ENCODE measurements around the gene SCMH1. TPM values are rescaled to one million over a fixed set of nuclear protein-coding genes. Genes with fewer than 3 reads are reported as not detected.
A peak's percentile ranks its signal among the peaks of the same experiment; 100 is the strongest.

Gene SCMH1
- total RNA-seq, 1 experiment from 2014 or later: 16.5 TPM

DNA sequence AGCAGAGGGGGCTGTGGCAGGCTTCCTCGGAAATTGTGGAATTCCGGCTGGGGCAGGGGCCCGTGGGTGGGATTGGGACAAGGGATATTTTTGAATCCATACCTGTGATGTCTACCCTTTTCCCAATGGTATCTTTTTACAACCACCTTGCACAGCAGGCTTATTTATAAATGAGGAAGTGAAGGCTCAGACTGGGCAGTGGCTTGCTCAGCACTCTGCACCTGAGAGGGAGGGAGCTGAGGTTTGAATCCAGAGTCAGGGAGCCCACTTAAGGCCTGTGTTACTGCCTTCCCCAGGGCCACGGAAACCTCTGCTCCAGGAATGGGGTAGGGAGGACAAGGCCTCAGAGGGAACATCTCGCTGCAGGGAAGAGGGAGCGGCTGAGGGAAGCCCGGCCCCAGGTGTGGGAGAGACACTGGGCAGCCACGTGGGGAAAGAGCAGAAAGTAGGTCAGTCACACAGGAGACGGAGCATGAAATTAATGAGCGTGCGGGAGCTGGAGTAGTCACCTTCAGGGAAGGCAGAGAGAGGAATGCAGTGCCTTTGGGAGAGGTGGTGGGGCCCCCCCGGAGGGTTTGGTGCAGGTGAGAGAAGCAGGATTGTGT, 35.4 kb upstream of the SCMH1 start:
- Histone ChIP-seq H3K23ac (ENCODE audit: insufficient read length, low read depth, low read length) (no peak overlapping the region), H4K91ac (ENCODE audit: insufficient read length, low read depth, low read length) (no peak overlapping the region), H2AFZ (ENCODE audit: low read length) (no peak overlapping the region), H2BK20ac (ENCODE audit: low read depth, low read length, poor library complexity, severe bottlenecking) (no peak overlapping the region), H3K27ac (ENCODE audit: insufficient read length, low read depth, low read length) (no peak overlapping the region), H3K4me1 (ENCODE audit: insufficient read depth, low read length) (no peaks in the 10 kb centered on the region), H2BK120ac (ENCODE audit: low read depth, low read length, poor library complexity, severe bottlenecking) (no peak overlapping the region), H3K23me2 (ENCODE audit: insufficient read length, low read depth, low read length, poor library complexity, severe bottlenecking) (no peaks in the 10 kb centered on the region), H3K18ac (ENCODE audit: insufficient read length, low read depth, low read length) (no peak overlapping the region), H3K79me1 (ENCODE audit: insufficient read depth, low read depth, low read length, poor library complexity, severe bottlenecking) (no peaks in the 10 kb centered on the region), H2BK5ac (ENCODE audit: insufficient read length, low read length) (no peak overlapping the region), H3K14ac (ENCODE audit: insufficient read depth, low read length) (no peak overlapping the region; the same call in 1 of the 2 replicates), H2AK5ac (ENCODE audit: insufficient read length, low read length) (no peak overlapping the region), H3K9me3 (ENCODE audit: control insufficient read depth, low read depth, low read length) (no peaks in the 10 kb centered on the region), H4K5ac (ENCODE audit: insufficient read length, low read depth, low read length) (no peak overlapping the region), H3T11ph (ENCODE audit: low read length) (no peak overlapping the region), H3K9ac (ENCODE audit: extremely low read depth, insufficient read length, low read length) (no peak overlapping the region), H2BK15ac (ENCODE audit: low read depth, low read length) (no peak overlapping the region), H3K56ac (ENCODE audit: insufficient read length, low read depth, low read length) (no peak overlapping the region), H3K4me2 (ENCODE audit: insufficient read depth, insufficient read length, low read length) (no peak overlapping the region), H4K8ac (replicated peaks; ENCODE audit: insufficient read length, low read depth, low read length) (no peak overlapping the region), H3K27me3 (ENCODE audit: insufficient read depth, low read length) (no peaks in the 10 kb centered on the region), H3K79me2 (ENCODE audit: insufficient read depth, low read length) (no peaks in the 10 kb centered on the region), H3K4ac (ENCODE audit: low read depth, low read length) (no peak overlapping the region), H2BK12ac (ENCODE audit: insufficient read length, low read depth, low read length) (no peak overlapping the region), H4K20me1 (ENCODE audit: control insufficient read depth, insufficient read depth, insufficient read length) (no peaks in the 10 kb centered on the region)
- peaks cover 4% of the 10 kb centered on the region for H3K27me3 Mint-ChIP-seq (ENCODE audit: low read depth)
- no peak for DNase-seq
- no peaks in the 10 kb centered on the region; a peak in 1 of 7 replicates for H3K36me3 Mint-ChIP-seq (ENCODE audit: insufficient read depth in 1 of 3, low read depth in 3 of 3)
- no peaks in the 10 kb centered on the region for H3K9me3 Mint-ChIP-seq
- no CpG with 5 or more reads among the region's 12 CpGs for WGBS (ENCODE audit: extremely low coverage, insufficient read length, low lambda C conversion rate)
- peaks cover 6 to 10% of the 10 kb centered on the region in 2 experiments; a peak in 3 of 4 replicates for H3K4me1 Mint-ChIP-seq
- peak overlapping the region in 1 of 3 experiments; percentile 44; a peak in 1 of 7 replicates for H3K27ac Mint-ChIP-seq
- TF ChIP-seq, protein P1, sequence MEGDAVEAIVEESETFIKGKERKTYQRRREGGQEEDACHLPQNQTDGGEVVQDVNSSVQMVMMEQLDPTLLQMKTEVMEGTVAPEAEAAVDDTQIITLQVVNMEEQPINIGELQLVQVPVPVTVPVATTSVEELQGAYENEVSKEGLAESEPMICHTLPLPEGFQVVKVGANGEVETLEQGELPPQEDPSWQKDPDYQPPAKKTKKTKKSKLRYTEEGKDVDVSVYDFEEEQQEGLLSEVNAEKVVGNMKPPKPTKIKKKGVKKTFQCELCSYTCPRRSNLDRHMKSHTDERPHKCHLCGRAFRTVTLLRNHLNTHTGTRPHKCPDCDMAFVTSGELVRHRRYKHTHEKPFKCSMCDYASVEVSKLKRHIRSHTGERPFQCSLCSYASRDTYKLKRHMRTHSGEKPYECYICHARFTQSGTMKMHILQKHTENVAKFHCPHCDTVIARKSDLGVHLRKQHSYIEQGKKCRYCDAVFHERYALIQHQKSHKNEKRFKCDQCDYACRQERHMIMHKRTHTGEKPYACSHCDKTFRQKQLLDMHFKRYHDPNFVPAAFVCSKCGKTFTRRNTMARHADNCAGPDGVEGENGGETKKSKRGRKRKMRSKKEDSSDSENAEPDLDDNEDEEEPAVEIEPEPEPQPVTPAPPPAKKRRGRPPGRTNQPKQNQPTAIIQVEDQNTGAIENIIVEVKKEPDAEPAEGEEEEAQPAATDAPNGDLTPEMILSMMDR (conservative IDR thresholded peaks at IDR 0.05): no peak
- no peak overlapping the region for H3K4me3 Mint-ChIP-seq

Data from H9 (cell line).